ENCODE data around the gene CAPZB.

CAPZB gene

DNA sequence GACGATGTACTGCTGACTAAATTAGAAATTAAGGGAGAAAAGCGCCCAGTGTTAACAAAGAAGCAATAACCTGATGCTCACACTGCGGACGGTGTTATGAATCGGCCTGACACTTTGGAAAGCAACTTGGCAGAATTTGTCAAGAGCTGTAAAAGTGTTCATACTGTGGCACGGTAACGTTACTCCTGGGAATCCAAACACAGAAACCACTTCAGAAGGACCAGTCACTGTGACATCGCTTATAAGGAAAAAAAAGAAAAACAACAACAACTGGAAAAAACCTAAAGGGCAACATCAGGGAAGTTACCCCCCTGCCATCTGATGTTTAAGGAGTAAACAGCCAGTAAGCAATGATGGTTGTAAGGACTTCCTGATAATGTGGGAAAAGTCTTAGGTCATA is 27.7 kb downstream of the CAPZB start:
- H3K9me3 ChIP-seq (ENCODE audit: low read length): no peaks in the 10 kb centered on the region
- TF ChIP-seq EZH2 (IDR thresholded peaks at IDR 0.05; ENCODE audit: borderline replicate concordance, low read length) (no peak), CTCF (IDR thresholded peaks at IDR 0.05; ENCODE audit: low read length) (no peak)
- no peaks in the 10 kb centered on the region for H3K27me3 ChIP-seq (ENCODE audit: insufficient read depth, low read length)
- H3K4me2 ChIP-seq (ENCODE audit: low read length): no peak overlapping the region
- no peaks in the 10 kb centered on the region for H3K9me2 ChIP-seq (ENCODE audit: low read depth, low read length)
- H3K79me2 ChIP-seq (ENCODE audit: insufficient read depth, low read length): peaks cover 58% of the 10 kb centered on the region
- H3K9ac ChIP-seq (ENCODE audit: low read length): no peak overlapping the region
- H3K36me3 ChIP-seq (ENCODE audit: insufficient read depth, low read length): 0 out of 2 replicates have a peak, but pooled peaks cover 11% of the 10 kb centered on the region
- H3K27ac ChIP-seq (ENCODE audit: low read depth, low read length, poor library complexity, severe bottlenecking): no peak overlapping the region
- H2AFZ ChIP-seq (ENCODE audit: low read length): no peak overlapping the region
- H4K20me1 ChIP-seq (ENCODE audit: insufficient read depth, low read length): 0 out of 2 replicates have a peak, but pooled peaks cover 1% of the 10 kb centered on the region
- H3K4me1 ChIP-seq (ENCODE audit: insufficient read depth, low read length, severe bottlenecking): peaks cover 18% of the 10 kb centered on the region
- no peaks in the 10 kb centered on the region for H3F3A ChIP-seq (ENCODE audit: insufficient read depth, low read length)
- H3K4me3 ChIP-seq (ENCODE audit: low read depth, low read length, poor library complexity, severe bottlenecking): no peak overlapping the region

DNA sequence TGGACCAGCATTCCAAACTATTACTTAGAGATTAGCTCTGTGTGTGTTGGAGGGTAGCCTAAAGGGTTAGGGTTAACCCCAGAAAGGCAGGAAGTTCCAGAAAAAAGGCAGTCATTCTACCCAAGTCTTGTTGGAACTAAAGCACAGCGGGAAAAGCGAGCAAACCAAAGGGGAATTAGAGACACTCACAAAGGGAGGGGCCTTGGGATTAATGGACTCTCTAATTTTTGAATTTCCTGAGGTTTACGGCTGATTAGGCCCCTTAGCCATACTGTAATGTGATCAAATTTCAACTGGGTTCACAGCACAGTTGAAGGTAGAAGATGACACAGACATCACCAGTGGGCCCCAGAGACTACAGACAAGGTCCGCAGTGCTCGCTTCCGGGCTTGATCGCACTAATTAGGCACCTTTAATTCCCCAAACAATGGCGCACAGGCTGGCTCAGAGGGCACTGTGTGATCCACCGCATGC is 28.3 kb downstream of the CAPZB start:
- Histone ChIP-seq H3K36me3 (ENCODE audit: insufficient read depth, low read length) (0 out of 2 replicates have a peak, but pooled peaks cover 11% of the 10 kb centered on the region), H3K27me3 (ENCODE audit: insufficient read depth, low read length) (no peaks in the 10 kb centered on the region), H4K20me1 (ENCODE audit: insufficient read depth, low read length) (no peaks in the 10 kb centered on the region), H3K4me1 (ENCODE audit: insufficient read depth, low read length, severe bottlenecking) (peaks cover 18% of the 10 kb centered on the region), H3K4me3 (ENCODE audit: low read depth, low read length, poor library complexity, severe bottlenecking) (no peak overlapping the region), H3K9me3 (ENCODE audit: low read length) (no peaks in the 10 kb centered on the region), H3F3A (ENCODE audit: insufficient read depth, low read length) (no peaks in the 10 kb centered on the region), H3K27ac (ENCODE audit: low read depth, low read length, poor library complexity, severe bottlenecking) (no peak overlapping the region), H3K79me2 (ENCODE audit: insufficient read depth, low read length) (peaks cover 55% of the 10 kb centered on the region), H3K9me2 (ENCODE audit: low read depth, low read length) (no peaks in the 10 kb centered on the region), H3K9ac (ENCODE audit: low read length) (no peak overlapping the region), H2AFZ (ENCODE audit: low read length) (no peak overlapping the region), H3K4me2 (ENCODE audit: low read length) (no peak overlapping the region)
- no peak for TF ChIP-seq CTCF (IDR thresholded peaks at IDR 0.05; ENCODE audit: low read length)
- TF ChIP-seq EZH2 (IDR thresholded peaks at IDR 0.05; ENCODE audit: borderline replicate concordance, low read length): no peak

- Histone ChIP-seq H3K4me2 (ENCODE audit: low read length) (no peak overlapping the region), H3K9me3 (ENCODE audit: low read length) (no peaks in the 10 kb centered on the region), H4K20me1 (ENCODE audit: insufficient read depth, low read length) (no peaks in the 10 kb centered on the region), H3K4me1 (ENCODE audit: insufficient read depth, low read length, severe bottlenecking) (peaks cover 18% of the 10 kb centered on the region), H3K9me2 (ENCODE audit: low read depth, low read length) (no peaks in the 10 kb centered on the region), H3K9ac (ENCODE audit: low read length) (no peak overlapping the region), H3K4me3 (ENCODE audit: low read depth, low read length, poor library complexity, severe bottlenecking) (no peak overlapping the region), H2AFZ (ENCODE audit: low read length) (no peak overlapping the region), H3F3A (ENCODE audit: insufficient read depth, low read length) (no peaks in the 10 kb centered on the region), H3K27ac (ENCODE audit: low read depth, low read length, poor library complexity, severe bottlenecking) (no peak overlapping the region), H3K27me3 (ENCODE audit: insufficient read depth, low read length) (no peaks in the 10 kb centered on the region), H3K79me2 (ENCODE audit: insufficient read depth, low read length) (peaks cover 49% of the 10 kb centered on the region), H3K36me3 (ENCODE audit: insufficient read depth, low read length) (peaks cover 6% of the 10 kb centered on the region; the same call in 1 of the 2 replicates)
- TF ChIP-seq EZH2 (IDR thresholded peaks at IDR 0.05; ENCODE audit: borderline replicate concordance, low read length): no peak
- no peak for TF ChIP-seq CTCF (IDR thresholded peaks at IDR 0.05; ENCODE audit: low read length)
These were observed 30.0 kb downstream of the CAPZB start for GRCh38 chr1:19455353-19455752.

Measured in OCI-LY1 (cell line).